Measurements from ENCODE around the gene CRTC3.

- TF ChIP-seq EZH2 (IDR thresholded peaks at IDR 0.05; ENCODE audit: borderline replicate concordance): no peak
- no peak for TF ChIP-seq CTCF (IDR thresholded peaks at IDR 0.05; ENCODE audit: poor library complexity)
- no peak for TF ChIP-seq EZH2phosphoT487 (IDR thresholded peaks at IDR 0.05; ENCODE audit: low read depth, severe bottlenecking, unreplicated experiment)
These were observed 9.4 kb upstream of the CRTC3 start for GRCh38 chr15:90520365-90520764.
